ENCODE results near the gene LRRC8B.
A peak's percentile ranks its signal among the peaks of the same experiment; 100 is the strongest.
"Not testable (repeated sequence)": the region's sequence is repeated elsewhere in the genome, so short reads cannot be mapped to it uniquely, and the experiment has no call there.

Gene LRRC8B

DNA sequence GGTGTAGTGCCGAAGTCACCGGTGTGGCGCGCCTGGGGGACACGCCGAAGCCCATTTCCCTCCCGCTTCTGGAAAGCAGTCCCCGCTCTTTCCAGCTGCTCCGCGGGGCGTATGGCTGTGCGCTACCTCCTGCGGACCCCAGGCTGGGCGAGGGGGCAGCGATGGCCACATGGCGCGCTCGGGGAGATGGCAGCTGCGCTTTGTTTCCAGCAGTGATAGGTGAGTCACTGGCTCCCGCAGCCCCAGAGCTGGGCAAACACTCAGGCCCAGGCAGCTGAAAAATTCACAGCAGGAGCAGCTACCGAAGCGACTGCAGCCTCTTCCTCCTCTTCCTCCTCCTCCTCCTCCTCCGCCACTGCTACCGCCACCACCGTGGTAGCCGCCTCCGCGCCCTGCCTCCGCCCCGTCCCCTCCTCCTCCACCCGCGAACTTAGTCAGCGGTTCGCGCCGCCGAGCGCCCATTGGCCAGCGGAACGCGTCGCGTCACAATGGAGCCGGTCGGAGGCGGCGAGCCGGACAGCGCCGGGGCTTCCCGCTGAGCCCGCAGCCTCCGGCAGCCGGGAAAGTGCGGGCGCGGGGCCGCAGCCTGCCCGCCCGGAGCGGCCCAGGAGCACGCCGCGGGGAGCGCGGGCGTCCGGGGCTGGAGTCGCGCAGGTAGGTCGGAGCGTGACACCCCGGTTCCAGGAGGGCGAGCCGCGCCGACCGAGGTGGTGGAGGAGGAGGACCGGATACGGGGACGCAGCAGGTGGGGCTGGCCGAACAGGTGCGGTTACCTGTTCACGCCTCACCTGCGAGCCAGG, at the start of gene LRRC8B:
TSS of gene LRRC8B (plus strand) at position 461 of the 800 bp plus-strand sequence. CDS start 57,822 bp downstream, outside the sequence.
- DNase-seq = peak; percentile 85

DNA sequence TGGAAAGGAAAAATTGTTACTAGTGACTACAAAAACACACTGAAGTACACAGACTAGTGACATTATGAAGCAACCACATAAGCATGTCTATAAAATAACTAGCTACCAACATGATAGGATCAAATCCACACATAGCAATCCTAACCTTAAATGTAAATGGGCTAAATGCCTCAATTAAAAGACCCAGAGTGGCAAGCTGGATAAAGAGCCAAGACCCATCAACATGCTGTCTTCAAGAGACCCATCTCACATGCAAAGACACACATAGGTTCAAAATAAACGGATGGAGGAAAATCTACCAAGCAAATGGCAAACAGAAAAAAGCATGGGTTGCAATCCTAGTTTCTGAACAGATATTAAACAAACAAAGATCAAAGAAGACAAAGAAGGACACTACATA, 49.4 kb upstream of the LRRC8B start:
- no peak for DNase-seq

DNA sequence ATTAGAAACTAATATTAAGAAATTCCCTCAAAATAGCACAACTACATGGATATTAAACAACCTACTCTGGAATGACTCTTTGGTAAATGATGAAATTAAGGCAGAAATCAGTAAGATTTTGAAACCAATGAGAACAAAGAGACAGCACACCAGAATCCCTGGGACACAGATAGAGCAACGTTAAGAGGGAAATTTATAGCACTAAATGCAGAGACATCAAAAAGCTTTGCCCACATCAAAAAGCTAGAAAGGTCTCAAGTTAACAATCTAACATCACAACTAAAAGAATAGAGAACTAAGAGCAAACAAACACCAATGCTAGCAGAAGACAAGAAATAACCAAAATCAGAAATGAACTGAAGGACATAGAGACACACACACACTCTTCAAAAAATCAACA, 48.6 kb upstream of the LRRC8B start:
- no peak for DNase-seq

- DNase-seq = peak; percentile 85
Measured at GRCh38 chr1:89483010-89483756, 41.4 kb upstream of the LRRC8B start.

DNA sequence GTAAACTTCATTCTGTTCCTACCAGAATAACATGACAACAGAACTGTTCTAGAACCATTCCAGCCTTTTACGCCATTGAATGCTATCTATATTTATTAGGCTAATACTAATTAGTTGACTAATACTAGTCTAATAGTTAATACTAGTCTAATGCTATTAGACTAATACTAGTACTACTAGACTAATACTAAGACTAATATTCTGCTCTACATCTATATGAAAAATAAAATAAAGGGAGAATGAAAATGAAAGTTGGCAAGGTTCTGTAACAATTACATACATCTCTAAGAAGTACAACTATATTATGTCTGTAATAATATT, 40.9 kb upstream of the LRRC8B start:
- DNase-seq = no peak

GRCh38 chr1:89484092-89485038, 40.3 kb upstream of the LRRC8B start:
- DNase-seq = no peak

GRCh38 chr1:89487972-89488371, 36.7 kb upstream of the LRRC8B start:
- no peak for DNase-seq

GRCh38 chr1:89489047-89489729, 35.4 kb upstream of the LRRC8B start:
- DNase-seq = no peak

DNA sequence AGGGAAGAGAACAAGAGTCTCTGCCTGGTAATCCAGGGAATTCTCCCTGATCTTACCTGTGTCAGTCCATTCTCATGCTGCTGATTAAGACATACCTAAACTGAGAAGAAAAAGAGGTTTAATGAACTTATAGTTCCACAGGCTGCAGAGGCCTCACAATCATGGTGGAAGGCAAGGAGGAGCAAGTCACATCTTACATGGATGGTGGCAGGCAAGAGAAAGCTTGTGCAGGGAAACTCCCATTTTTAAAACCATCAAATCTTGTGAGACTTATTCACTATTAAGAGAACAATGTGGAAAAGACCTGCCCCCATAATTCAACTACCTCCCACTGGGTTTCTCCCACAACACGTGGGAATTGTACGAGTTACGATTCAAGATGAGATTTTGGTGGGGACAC, 34.2 kb upstream of the LRRC8B start:
- DNase-seq = no peak

DNA sequence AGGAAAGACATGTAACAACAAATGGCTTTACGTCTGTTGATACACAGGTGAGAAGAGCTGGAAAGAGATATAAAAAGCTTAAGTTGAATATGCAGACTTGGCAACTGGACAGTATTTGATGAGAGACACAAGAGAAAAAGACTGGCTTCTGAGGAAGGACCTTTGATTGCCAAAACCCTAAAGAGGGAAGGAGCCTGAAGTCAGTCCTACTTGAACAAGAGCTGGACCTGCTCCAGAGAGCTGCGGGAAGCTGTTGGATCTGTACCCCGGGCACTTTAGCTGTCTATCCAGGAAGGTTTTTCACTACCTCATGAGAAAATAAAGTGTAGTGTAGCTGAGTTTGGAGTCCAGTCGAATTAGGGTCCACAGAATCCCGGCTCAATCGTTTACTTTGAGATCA, 25.3 kb upstream of the LRRC8B start:
- peak; percentile 87 for DNase-seq

DNA sequence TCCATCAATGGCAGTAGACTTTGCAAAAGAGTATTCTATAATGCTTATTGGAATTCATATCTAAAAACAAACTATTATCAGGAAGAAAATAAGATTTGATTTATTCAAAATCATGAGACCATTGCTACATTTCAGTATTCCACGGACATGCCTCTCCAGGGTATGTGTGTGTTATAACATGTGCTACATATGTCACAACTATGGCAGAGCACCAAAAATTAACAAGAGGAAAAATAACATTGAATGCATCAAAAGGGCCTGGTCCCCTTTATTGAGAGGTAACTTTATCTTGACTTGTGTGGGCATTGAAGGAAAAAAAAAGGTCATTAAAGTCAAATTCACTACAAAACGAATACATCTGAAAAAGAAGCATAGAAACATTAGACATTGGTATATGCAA, 22.6 kb upstream of the LRRC8B start:
- no peak for DNase-seq

DNA sequence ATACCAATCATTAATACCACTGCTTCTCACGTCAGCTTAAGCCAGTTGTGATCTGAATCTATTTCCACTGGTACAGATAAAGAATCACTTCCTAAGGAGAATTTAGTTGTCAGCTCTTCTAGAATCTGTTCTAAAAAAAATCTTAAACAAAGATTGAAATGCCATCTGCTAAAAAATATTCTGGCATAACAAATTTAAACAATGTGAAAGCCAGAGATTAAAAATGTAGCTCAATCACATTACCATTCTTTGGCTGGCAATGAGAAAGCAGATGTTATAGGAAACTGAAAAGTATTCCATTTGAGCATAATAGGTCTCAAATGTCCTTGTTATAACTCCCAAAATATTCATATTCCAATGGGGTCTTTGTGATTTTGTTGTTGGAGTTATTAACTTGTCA, 21.7 kb upstream of the LRRC8B start:
- DNase-seq = no peak

GRCh38 chr1:89503690-89504089, 20.9 kb upstream of the LRRC8B start:
- DNase-seq = no peak

GRCh38 chr1:89510061-89510460, 14.6 kb upstream of the LRRC8B start:
- DNase-seq = not testable (repeated sequence)

DNA sequence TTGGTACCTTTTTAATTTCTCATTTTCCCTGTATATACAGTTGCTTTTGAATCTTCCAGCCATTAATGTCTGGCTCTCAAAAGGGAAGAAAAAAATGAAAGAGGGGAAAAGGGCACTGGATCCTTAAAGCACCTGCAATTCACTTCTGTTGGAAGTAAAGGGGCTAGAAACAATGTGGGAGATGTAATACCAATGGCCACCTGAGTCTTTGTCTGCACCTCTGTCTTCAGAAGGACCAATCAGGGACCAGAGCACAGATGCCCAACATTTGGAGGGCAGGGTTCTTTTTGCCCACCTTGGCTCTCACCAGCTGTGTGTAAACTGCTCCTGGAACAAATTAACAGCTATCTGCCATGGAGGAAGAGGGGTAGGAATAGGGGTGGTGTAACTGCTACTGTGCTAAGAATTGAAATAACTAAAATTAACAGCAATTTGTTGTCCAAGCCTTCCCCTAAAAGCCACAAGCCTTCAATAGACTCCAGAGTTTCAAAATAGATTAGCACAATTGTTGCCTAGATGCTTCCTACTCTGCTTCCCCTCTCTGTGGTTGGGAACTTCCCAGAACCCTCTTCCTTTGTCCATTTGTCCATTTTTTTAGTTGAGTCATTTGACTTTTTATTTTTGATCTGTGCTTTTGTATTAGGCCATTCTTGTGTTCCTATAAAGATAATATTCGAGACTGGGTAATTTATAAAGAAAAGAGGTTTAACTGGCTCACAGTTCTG, 11.5 kb upstream of the LRRC8B start:
- DNase-seq = no peak

DNA sequence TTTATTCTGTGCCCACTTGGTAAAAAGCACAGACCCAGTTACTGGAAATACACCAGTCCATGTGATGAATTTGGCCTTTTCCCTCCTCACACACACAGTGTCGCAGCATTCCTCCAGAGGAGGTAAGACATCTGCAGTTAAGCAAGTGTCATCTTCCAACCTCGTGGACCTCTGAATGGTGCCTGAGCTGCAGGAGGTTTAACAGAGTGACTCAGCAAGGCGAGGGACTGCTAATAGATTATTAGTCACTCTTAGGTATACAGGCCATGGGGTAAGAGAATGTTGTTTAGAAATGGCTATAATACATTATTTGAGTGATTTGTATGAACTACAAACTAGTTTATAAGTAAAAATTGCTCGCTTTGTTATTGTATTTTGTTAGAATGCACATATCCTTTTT, 8.6 kb upstream of the LRRC8B start:
- DNase-seq = no peak

- no peak for DNase-seq
Measured at GRCh38 chr1:89518221-89518631, 6.4 kb upstream of the LRRC8B start.

DNA sequence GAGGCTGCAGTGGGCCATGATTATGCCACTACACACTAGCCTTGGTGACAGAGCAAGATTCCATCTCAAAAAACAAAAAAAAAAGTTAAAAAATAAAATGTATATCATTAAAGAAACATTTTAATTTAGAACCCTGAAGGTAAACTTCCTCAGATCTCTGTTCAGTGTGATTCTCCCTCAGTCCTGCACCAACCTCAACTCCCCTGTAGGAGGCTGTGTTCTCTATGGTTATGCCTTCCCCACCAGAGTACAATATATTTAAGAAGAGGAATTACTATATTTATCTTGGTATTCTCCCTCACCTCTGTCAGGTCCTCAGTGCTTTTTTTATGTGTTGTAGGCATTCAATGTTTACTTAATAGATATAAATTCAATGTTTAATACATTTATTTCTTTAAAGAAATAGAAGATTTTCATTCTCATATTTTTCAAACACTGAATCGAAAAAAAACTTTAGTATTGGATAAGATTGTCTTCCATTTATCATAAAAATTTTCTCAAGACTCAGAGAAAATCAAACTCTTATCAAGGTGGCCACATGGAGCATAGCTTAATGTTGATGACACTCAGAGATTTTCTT, 4.8 kb upstream of the LRRC8B start:
- DNase-seq = no peak

DNA sequence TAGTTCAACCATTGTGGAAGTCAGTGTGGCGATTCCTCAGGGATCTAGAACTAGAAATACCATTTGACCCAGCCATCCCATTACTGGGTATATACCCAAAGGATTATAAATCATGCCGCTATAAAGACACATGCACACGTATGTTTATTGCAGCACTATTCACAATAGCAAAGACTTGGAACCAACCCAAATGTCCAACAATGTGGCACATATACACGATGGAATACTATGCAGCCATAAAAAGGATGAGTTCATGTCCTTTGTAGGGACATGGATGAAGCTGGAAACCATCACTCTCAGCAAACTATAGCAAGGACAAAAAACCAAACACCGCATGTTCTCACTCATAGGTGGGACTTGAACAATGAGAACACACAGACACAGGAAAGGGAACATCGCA, 2.7 kb upstream of the LRRC8B start:
- not testable (repeated sequence) for DNase-seq

GRCh38 chr1:89523572-89524368, 859 bp upstream of the LRRC8B start:
- DNase-seq = peak; percentile 78

Measured in NCI-H1105 treated with DMSO at 0.1 percent for 48 hours (cell line).